ENCODE measurements around the gene UBE2E2.
A peak's percentile ranks its signal among the peaks of the same experiment; 100 is the strongest.

Gene UBE2E2

DNA sequence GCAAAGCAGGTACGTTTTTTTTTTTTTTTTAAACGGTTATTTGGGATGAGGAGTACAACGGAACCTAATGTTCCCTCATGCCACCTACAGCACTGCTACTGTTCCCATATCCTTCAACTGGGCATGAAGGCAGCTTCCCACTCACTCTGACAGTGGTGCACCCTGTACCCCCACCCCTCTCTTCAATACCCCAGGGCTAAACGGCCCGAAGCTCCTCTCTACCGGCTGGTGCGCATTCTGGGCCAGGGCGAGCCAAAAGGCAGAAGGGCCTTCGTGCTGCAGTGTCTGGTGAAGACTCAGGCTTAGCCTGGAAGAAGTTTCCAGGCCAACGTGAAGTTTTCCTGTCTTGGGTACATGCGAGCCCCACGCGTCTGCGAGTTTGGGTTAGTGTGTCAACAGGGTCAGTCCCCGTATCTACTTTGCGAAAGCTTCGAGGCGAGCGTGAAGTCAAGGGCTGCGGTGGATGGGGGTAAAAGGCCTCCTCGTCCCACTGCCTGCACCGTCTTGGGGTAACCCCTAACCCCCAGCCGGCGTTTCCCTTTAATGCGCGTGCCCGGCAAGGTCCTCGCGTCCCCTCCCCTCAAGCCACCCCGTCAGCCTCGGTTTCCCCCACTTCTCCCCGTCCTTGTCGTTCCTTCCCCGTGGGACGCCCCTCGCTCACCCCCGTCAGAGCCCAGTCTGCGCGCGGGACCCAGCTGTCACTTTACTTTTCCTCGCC is 765 bp upstream of the UBE2E2 start:
- H3K27me3 ChIP-seq: peaks cover 66% of the 10 kb centered on the region
- peak overlapping the region; percentile 53 to 70 for H3K4me3 ChIP-seq (ENCODE audit: low read depth in 1 of 2, low read length in 1 of 2)
- peaks cover 0 to 10% of the 10 kb centered on the region in 2 experiments for H3K4me1 ChIP-seq (ENCODE audit: control insufficient read depth in 1 of 2, insufficient read depth in 1 of 2, low read depth in 1 of 2, low read length in 1 of 2)
- H3K27ac ChIP-seq: no peak overlapping the region
- no peaks in the 10 kb centered on the region for H3K9me3 ChIP-seq
- TF ChIP-seq, protein P1, sequence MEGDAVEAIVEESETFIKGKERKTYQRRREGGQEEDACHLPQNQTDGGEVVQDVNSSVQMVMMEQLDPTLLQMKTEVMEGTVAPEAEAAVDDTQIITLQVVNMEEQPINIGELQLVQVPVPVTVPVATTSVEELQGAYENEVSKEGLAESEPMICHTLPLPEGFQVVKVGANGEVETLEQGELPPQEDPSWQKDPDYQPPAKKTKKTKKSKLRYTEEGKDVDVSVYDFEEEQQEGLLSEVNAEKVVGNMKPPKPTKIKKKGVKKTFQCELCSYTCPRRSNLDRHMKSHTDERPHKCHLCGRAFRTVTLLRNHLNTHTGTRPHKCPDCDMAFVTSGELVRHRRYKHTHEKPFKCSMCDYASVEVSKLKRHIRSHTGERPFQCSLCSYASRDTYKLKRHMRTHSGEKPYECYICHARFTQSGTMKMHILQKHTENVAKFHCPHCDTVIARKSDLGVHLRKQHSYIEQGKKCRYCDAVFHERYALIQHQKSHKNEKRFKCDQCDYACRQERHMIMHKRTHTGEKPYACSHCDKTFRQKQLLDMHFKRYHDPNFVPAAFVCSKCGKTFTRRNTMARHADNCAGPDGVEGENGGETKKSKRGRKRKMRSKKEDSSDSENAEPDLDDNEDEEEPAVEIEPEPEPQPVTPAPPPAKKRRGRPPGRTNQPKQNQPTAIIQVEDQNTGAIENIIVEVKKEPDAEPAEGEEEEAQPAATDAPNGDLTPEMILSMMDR (IDR thresholded peaks at IDR 0.05): no peak
- no peaks in the 10 kb centered on the region for H3K36me3 ChIP-seq

GRCh38 chr3:23203708-23204330 is 692 bp downstream of the UBE2E2 start:
- H3K4me3 ChIP-seq (ENCODE audit: low read depth in 1 of 2, low read length in 1 of 2): peak overlapping the region; percentile 60 to 70
- H3K36me3 ChIP-seq: no peaks in the 10 kb centered on the region
- TF ChIP-seq, protein P1 (IDR thresholded peaks at IDR 0.05): no peak
- peaks cover 66% of the 10 kb centered on the region for H3K27me3 ChIP-seq
- no peak overlapping the region for H3K27ac ChIP-seq
- no peaks in the 10 kb centered on the region for H3K9me3 ChIP-seq
- peaks cover 0 to 10% of the 10 kb centered on the region in 2 experiments for H3K4me1 ChIP-seq (ENCODE audit: control insufficient read depth in 1 of 2, insufficient read depth in 1 of 2, low read depth in 1 of 2, low read length in 1 of 2)

DNA sequence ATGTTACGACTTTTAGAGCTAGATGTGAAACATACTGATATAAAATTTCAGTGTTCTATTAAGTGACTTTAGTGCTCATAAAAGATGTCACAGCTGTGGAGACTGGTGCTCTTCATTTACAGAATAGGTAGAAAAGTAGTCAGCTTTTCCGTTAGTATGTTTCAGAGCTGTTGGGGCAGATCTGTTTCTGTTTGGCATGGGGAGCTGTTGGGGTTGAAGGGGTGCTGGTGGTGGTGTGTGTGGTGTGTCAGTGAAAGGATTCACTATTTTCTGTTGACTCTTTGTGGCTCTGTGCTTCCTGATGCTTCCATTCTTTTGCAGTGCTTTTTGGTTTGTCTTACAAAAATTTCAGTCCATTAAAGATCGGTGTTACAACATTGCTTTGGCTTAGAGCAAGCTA is 3.2 kb downstream of the UBE2E2 start:
- peaks cover 0 to 10% of the 10 kb centered on the region in 2 experiments for H3K4me1 ChIP-seq (ENCODE audit: control insufficient read depth in 1 of 2, insufficient read depth in 1 of 2, low read depth in 1 of 2, low read length in 1 of 2)
- H3K4me3 ChIP-seq (ENCODE audit: low read depth in 1 of 2, low read length in 1 of 2): no peak overlapping the region
- H3K36me3 ChIP-seq: no peaks in the 10 kb centered on the region
- TF ChIP-seq, protein P1 (IDR thresholded peaks at IDR 0.05): no peak
- H3K27ac ChIP-seq: no peak overlapping the region
- H3K27me3 ChIP-seq: peaks cover 55% of the 10 kb centered on the region
- no peaks in the 10 kb centered on the region for H3K9me3 ChIP-seq

DNA sequence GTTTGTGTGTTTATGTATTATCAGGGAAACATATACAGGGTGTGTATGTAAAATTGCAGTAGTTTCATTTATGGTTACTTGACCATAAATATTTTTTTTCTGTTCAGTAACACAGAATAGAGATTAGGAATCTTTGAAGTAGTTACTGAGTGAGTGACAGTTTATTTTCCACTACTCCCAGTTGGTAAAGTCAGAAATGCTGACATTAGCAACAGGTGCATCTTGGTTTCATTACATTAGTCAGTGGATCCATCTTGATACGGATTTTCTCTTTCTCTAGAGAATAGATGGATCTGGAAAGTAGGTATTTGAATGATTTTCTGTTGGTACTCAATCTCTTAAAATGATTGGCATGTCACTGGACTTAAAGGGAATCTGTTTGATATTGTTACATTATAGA is 6.0 kb downstream of the UBE2E2 start:
- no peaks in the 10 kb centered on the region for H3K36me3 ChIP-seq
- peaks cover 0 to under 1% of the 10 kb centered on the region in 2 experiments for H3K4me1 ChIP-seq (ENCODE audit: control insufficient read depth in 1 of 2, insufficient read depth in 1 of 2, low read depth in 1 of 2, low read length in 1 of 2)
- H3K27me3 ChIP-seq: peaks cover 29% of the 10 kb centered on the region
- H3K27ac ChIP-seq: no peak overlapping the region
- TF ChIP-seq, protein P1 (IDR thresholded peaks at IDR 0.05): no peak
- H3K4me3 ChIP-seq (ENCODE audit: low read depth in 1 of 2, low read length in 1 of 2): no peak overlapping the region
- H3K9me3 ChIP-seq: no peaks in the 10 kb centered on the region

DNA sequence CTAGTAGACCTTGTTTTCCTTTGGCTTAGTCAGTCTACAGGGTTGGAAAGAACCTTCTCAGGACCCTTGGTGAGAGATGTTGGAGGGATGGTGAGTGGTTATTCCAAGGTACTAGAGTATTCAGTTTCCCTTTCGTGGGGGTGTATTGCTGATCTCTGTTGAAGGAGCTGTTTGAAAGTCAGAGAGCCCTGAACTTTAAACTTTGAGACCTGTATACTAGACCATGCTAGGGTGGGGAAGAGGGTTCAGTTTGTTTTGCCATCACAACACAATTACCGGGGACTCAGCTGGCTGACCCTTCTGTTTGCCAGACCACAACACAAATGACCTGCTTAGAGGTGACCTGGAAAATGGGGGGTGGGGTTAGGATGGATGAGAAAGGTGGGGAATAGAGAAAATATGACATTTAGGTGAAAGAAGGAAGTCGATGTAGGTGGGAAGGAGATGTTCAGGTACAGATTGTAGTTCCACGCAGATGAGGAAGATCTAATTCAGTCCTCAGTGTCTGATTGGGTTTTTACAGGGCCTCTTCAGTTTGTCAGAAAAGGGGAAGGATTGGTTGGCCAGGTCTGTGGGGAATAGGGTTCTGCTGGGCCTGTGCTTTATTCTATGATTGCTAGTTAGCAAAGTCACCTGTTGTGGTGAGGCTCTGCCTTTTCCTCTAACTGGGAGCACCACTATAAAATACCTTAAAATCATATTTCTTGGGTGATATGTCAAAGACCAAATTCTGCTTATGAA is 6.8 kb downstream of the UBE2E2 start:
- Histone ChIP-seq H3K36me3 (no peaks in the 10 kb centered on the region), H3K9me3 (no peaks in the 10 kb centered on the region), H3K4me3 (ENCODE audit: low read depth in 1 of 2, low read length in 1 of 2) (no peak overlapping the region), H3K27ac (no peak overlapping the region), H3K4me1 (ENCODE audit: control insufficient read depth in 1 of 2, insufficient read depth in 1 of 2, low read depth in 1 of 2, low read length in 1 of 2) (no peaks in the 10 kb centered on the region), H3K27me3 (peaks cover 20% of the 10 kb centered on the region)
- TF ChIP-seq, protein P1 (IDR thresholded peaks at IDR 0.05): no peak

All from neutrophil (primary cell).